Measurements from ENCODE around the gene NDUFS6. TPM values are rescaled to one million over a fixed set of nuclear protein-coding genes. Genes with fewer than 3 reads are reported as not detected.

NDUFS6 gene
- total RNA-seq, 1 experiment from 2014 or later: 59.7 TPM

DNA sequence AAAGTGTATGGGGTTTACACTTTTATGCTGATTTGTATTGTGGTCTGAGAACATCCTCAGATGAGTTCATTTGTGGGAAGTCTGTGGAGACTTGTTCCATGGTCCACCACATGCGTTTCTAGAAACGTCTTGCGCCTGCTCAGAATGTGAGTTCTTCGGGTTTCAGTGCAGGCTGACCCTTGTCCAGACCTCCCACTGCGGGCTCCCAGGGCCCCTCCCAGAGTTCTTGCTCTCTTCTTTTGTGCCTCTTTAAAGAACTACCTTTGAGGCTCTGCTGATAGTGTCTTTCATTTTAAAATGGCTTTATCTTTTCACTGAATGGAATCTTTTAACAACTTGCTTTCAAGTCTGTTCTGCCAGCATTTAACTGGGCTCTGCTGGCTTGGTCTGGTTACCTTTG is 17.6 kb downstream of the NDUFS6 start:
- BruUV-seq (replicated peaks): no TSS peak
- no peaks in the 10 kb centered on the region for H3K4me1 ChIP-seq
- intact Hi-C loops (cut with micrococcal nuclease; ENCODE audit: unreplicated experiment): no loop called here
- H3K9me3 Mint-ChIP-seq (ENCODE audit: unreplicated experiment): peaks cover 10% of the 10 kb centered on the region
- no peaks in the 10 kb centered on the region for H3K27me3 Mint-ChIP-seq (ENCODE audit: insufficient read depth, unreplicated experiment)
- POLR2A ChIA-PET: no interaction called here
- no peaks in the 10 kb centered on the region for H3K4me1 Mint-ChIP-seq (ENCODE audit: low read depth, unreplicated experiment)
- H3K9me3 ChIP-seq: no peaks in the 10 kb centered on the region
- H3K36me3 Mint-ChIP-seq (ENCODE audit: insufficient read depth, unreplicated experiment): peaks cover 78% of the 10 kb centered on the region
- DNase-seq: no peak
- H3K4me3 ChIP-seq (ENCODE audit: low read depth, low read length): no peak overlapping the region
- no peak overlapping the region for H3K4me3 Mint-ChIP-seq (ENCODE audit: unreplicated experiment)
- no peak overlapping the region for H3K27ac Mint-ChIP-seq (ENCODE audit: unreplicated experiment)
- CTCF ChIA-PET: no interaction called here
- peaks cover 9% of the 10 kb centered on the region for H3K36me3 ChIP-seq (ENCODE audit: control insufficient read depth, insufficient read depth, low read length)
- no peaks in the 10 kb centered on the region for H3K27me3 ChIP-seq (replicated peaks; ENCODE audit: control insufficient read depth, insufficient read depth, low read length)
- TF ChIP-seq, protein P1, sequence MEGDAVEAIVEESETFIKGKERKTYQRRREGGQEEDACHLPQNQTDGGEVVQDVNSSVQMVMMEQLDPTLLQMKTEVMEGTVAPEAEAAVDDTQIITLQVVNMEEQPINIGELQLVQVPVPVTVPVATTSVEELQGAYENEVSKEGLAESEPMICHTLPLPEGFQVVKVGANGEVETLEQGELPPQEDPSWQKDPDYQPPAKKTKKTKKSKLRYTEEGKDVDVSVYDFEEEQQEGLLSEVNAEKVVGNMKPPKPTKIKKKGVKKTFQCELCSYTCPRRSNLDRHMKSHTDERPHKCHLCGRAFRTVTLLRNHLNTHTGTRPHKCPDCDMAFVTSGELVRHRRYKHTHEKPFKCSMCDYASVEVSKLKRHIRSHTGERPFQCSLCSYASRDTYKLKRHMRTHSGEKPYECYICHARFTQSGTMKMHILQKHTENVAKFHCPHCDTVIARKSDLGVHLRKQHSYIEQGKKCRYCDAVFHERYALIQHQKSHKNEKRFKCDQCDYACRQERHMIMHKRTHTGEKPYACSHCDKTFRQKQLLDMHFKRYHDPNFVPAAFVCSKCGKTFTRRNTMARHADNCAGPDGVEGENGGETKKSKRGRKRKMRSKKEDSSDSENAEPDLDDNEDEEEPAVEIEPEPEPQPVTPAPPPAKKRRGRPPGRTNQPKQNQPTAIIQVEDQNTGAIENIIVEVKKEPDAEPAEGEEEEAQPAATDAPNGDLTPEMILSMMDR (IDR thresholded peaks at IDR 0.05; ENCODE audit: insufficient read depth in 1 of 2, low read depth in 1 of 2, low read length in 1 of 2, severe bottlenecking in 1 of 2, unreplicated experiment in 1 of 2): no peak

- no peak for DNase-seq
- Mint-ChIP-seq H3K4me1 (ENCODE audit: low read depth, unreplicated experiment) (no peaks in the 10 kb centered on the region), H3K27ac (ENCODE audit: unreplicated experiment) (no peak overlapping the region), H3K27me3 (ENCODE audit: insufficient read depth, unreplicated experiment) (no peaks in the 10 kb centered on the region), H3K36me3 (ENCODE audit: insufficient read depth, unreplicated experiment) (peaks cover 71% of the 10 kb centered on the region), H3K4me3 (ENCODE audit: unreplicated experiment) (no peak overlapping the region), H3K9me3 (ENCODE audit: unreplicated experiment) (peaks cover 10% of the 10 kb centered on the region)
- Histone ChIP-seq H3K4me1 (no peaks in the 10 kb centered on the region), H3K27me3 (replicated peaks; ENCODE audit: control insufficient read depth, insufficient read depth, low read length) (no peaks in the 10 kb centered on the region), H3K4me3 (ENCODE audit: low read depth, low read length) (no peak overlapping the region), H3K36me3 (ENCODE audit: control insufficient read depth, insufficient read depth, low read length) (peaks cover 9% of the 10 kb centered on the region), H3K9me3 (no peaks in the 10 kb centered on the region)
- CTCF ChIA-PET: no interaction called here
- POLR2A ChIA-PET: no interaction called here
- intact Hi-C loops (cut with micrococcal nuclease; ENCODE audit: unreplicated experiment): no loop called here
- TF ChIP-seq, protein P1 (IDR thresholded peaks at IDR 0.05; ENCODE audit: insufficient read depth in 1 of 2, low read depth in 1 of 2, low read length in 1 of 2, severe bottlenecking in 1 of 2, unreplicated experiment in 1 of 2): no peak
- no TSS peak for BruUV-seq (replicated peaks)
Observed at GRCh38 chr5:1819458-1819857, 18.3 kb downstream of the NDUFS6 start.

DNA sequence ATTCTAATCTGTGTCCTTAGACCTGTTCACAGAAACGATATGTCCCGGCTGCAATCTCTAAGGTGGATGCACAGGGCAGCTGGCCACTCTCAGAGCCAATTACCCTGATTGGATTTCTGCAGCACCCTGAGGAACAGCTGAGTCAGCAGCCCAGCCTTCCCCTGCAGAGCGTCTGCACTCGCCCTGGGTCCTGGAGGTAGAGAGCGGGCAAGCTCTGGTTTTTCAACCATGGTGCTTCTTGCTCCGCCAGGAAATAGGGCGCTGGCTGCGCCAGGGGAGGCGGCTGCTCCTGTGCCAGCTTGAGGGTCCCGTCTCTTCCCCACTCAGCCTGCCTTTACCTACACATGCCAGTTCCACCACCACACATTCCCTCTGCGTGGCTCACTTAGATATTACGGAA is 19.2 kb downstream of the NDUFS6 start:
- BruUV-seq (replicated peaks): no TSS peak
- Histone ChIP-seq H3K36me3 (ENCODE audit: control insufficient read depth, insufficient read depth, low read length) (peaks cover 9% of the 10 kb centered on the region), H3K4me1 (no peaks in the 10 kb centered on the region), H3K9me3 (no peaks in the 10 kb centered on the region), H3K4me3 (ENCODE audit: low read depth, low read length) (no peak overlapping the region), H3K27me3 (replicated peaks; ENCODE audit: control insufficient read depth, insufficient read depth, low read length) (no peaks in the 10 kb centered on the region)
- no peaks in the 10 kb centered on the region for H3K4me1 Mint-ChIP-seq (ENCODE audit: low read depth, unreplicated experiment)
- H3K27ac Mint-ChIP-seq (ENCODE audit: unreplicated experiment): no peak overlapping the region
- DNase-seq: no peak
- H3K27me3 Mint-ChIP-seq (ENCODE audit: insufficient read depth, unreplicated experiment): no peaks in the 10 kb centered on the region
- H3K4me3 Mint-ChIP-seq (ENCODE audit: unreplicated experiment): no peak overlapping the region
- POLR2A ChIA-PET: no interaction called here
- TF ChIP-seq, protein P1 (IDR thresholded peaks at IDR 0.05; ENCODE audit: insufficient read depth in 1 of 2, low read depth in 1 of 2, low read length in 1 of 2, severe bottlenecking in 1 of 2, unreplicated experiment in 1 of 2): no peak
- CTCF ChIA-PET: no interaction called here
- intact Hi-C loops (cut with micrococcal nuclease; ENCODE audit: unreplicated experiment): no loop called here
- peaks cover 10% of the 10 kb centered on the region for H3K9me3 Mint-ChIP-seq (ENCODE audit: unreplicated experiment)
- peaks cover 62% of the 10 kb centered on the region for H3K36me3 Mint-ChIP-seq (ENCODE audit: insufficient read depth, unreplicated experiment)

Data from Caco-2 (cell line).